Motor neuron (in vitro differentiated cells): ENCODE measurements around the gene KCNT2. TPM values are rescaled to one million over a fixed set of nuclear protein-coding genes. Genes with fewer than 3 reads are reported as not detected.
A peak's percentile ranks its signal among the peaks of the same experiment; 100 is the strongest.

ENCODE experiments used
- ATAC-seq, 8 experiments: fragments of 200-7000 bp; cut with Tn5 transposase; replicated peaks in 6 of 8; 2 replicates each; pipeline ENCODE4 v1.8.0; 2021; ENCODE audit warnings: mild to moderate bottlenecking in 8 of 8, moderate library complexity in 8 of 8
- H3K27ac ChIP-seq, 2 donors: fragments of 250-450 bp; sonication (Bioruptor Pico); 2 replicates each; pipeline ENCODE4 v1.9.0; 2021; ENCODE audit warnings: antibody characterized with exemption in 2 of 2, mild to moderate bottlenecking in 2 of 2, moderate library complexity in 1 of 2
- H3K4me1 ChIP-seq, 2 donors: fragments of 250-450 bp; sonication (Bioruptor Pico); replicated peaks in 1 of 2; 2 replicates each; pipeline ENCODE4 v1.6.1; 2021; ENCODE audit warnings: antibody characterized with exemption in 2 of 2, mild to moderate bottlenecking in 2 of 2, moderate library complexity in 1 of 2
- H3K4me3 ChIP-seq, 5 donors: fragments of 250-450 bp; sonication (Bioruptor Pico); 2 replicates each; pipeline ENCODE4 v1.9.0; 2021; ENCODE audit warnings: antibody characterized with exemption in 5 of 5, mild to moderate bottlenecking in 5 of 5, moderate library complexity in 4 of 5
- WGBS, 10 experiments: fragments of 450-650 bp; shearing (Covaris generic); methylation state at CpG; one replicate each; pipeline ENCODE4 v1.0.0; 2022; 5-methylcytosine and 5-hydroxymethylcytosine counted together
- in situ Hi-C, 9 experiments: fragments of 400-800 bp; cut with MboI; loops; one replicate each; pipeline ENCODE4 v1.15.0; 2021; ENCODE audit warnings: low sequenced_read_pairs in 9 of 9, low pct_unique_long_range_greater_than_20kb in 2 of 9; ENCODE audit not compliant: unreplicated experiment in 9 of 9
- total RNA-seq, 8 experiments: library from RNA; unstranded; fragments of 300-600 nt; gene quantifications; 2 replicates each; pipeline versions ENCODE4 v1.2.3 to v1.2.4, GENCODE V29; 2022

The KCNT2 gene
- total RNA-seq, 8 experiments from 2014 or later, result 0.24 to 33.5 (median 13.2) TPM

DNA sequence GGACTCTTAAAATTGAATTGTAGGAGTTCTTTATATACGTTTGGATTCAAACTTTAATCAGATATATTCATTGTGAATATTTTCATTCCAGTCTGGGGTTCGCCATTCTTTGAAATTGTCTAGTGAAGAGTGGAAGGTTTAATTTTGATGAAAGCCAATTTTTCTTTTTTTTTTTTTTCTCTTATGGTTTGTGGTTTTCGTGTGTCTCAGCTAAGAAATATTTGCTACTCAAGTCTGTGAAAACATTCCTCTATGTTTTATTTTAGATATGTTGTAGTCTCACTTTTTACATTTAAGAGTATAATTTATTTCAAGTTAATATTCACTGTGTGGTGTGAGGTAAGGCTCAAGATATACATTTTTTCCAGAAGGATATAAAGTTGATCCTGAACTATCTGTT is 220.5 kb downstream of the KCNT2 start:
- 54 to 100% (median 95%) methylated on average over 3 of the region's 3 CpGs for WGBS, 10 experiments
- no peak for ATAC-seq
- in situ Hi-C loops, result no loop called here

DNA sequence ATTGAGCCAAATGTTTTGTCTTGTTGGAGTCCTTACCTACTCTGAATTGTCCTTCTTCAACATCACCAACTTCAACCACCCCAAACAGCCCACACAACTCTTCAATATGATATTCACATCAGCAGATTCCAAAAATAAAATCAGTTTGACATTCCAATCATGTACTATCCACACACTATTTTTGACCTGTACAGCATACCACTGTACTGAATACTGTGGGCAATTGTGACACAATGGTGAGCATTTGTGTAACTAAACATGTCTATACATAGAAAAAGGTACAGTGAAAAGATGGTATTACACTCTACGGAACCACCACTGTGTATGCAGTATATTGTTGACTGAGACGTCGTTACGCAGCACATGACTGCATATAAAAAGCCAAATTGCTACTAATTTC is 223.1 kb downstream of the KCNT2 start:
- in situ Hi-C loops, result no loop called here
- Histone ChIP-seq H3K4me1 (no peaks in the 10 kb centered on the region), H3K27ac (no peak overlapping the region), H3K4me3 (no peak overlapping the region)
- WGBS, 10 experiments, result 81 to 100% (median 93%) methylated on average over 3 to 4 of the region's 4 CpGs; no CpG with 5 or more reads in 1 of the 10 experiments
- no peak for ATAC-seq

More for the DNA sequence above, 220.5 kb downstream of the KCNT2 start:
- Histone ChIP-seq H3K27ac (no peak overlapping the region), H3K4me1 (no peaks in the 10 kb centered on the region), H3K4me3 (no peak overlapping the region)

DNA sequence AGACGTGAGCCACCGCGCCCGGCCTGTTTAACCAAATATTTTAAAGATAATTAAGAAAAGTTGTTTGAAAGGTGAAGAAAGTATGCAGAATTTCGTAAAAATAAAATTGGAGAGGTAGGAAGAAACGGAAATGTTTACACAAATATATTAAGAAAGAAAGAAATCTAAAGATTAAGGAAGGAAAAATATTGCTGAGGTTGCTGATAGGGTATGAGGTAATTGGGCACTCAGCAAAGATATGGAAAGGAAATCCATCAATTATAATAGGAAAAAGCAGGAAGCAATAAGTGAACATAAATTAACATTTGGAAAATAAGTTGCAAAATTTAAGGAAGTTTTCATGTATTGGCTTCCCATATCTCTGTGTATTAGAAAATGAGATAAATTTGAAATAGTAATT is 225.9 kb downstream of the KCNT2 start:
- 82 to 100% (median 98%) methylated on average over 2 to 6 of the region's 6 CpGs; no CpG with 5 or more reads in 1 of the 10 experiments for WGBS, 10 experiments
- no peak for ATAC-seq
- H3K27ac ChIP-seq, result no peak overlapping the region
- no peaks in the 10 kb centered on the region for H3K4me1 ChIP-seq
- in situ Hi-C loops, result no loop called here
- no peak overlapping the region for H3K4me3 ChIP-seq

DNA sequence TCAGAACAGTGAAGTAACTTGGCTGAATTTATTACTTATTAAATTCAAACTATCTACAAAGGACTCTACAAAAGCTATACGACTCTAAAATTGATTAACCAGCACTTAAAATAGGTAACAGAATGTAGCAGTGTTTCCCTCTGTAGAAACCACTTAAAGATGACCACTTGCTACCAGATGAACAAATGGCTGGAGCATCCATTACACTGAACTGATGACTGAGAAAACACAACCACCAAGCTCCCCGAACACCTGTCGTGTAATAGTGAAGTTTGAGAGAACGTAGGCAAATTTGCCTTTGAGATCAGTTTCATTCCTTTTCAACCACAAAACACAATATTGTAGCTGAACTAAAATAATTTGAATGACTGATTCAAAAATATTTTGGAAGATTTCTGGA is 226.7 kb downstream of the KCNT2 start:
- in situ Hi-C loops, result no loop called here
- H3K4me3 ChIP-seq, result no peak overlapping the region
- no peak for ATAC-seq
- no peak overlapping the region for H3K27ac ChIP-seq
- no peaks in the 10 kb centered on the region for H3K4me1 ChIP-seq
- WGBS, 10 experiments, result 55 to 100% (median 96%) methylated on average over 1 to 4 of the region's 4 CpGs

DNA sequence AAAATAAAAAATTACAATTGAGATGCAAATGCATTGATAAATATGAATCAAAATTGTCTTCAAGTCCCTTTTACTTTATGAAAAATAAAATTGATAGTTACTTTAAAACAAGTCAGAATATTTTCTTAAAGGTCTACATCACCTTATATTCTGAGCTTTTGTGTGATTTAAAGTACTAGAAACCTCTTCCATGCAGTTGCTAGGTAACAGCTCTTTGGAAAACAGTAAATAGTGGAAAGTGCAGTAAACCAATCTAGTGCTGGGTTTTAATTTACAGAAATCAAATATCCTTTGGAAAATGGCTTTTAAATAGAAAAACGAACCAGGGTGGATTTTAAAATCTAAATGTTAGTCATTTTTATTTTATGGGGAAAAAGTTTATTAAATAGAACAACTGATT is 227.9 kb downstream of the KCNT2 start:
- Histone ChIP-seq H3K27ac (no peak overlapping the region), H3K4me1 (no peaks in the 10 kb centered on the region), H3K4me3 (no peak overlapping the region)
- in situ Hi-C loops, result no loop called here
- 0 to 73% (median 22%) methylated on average over 1 of the region's 1 CpG; no CpG with 5 or more reads in 1 of the 10 experiments for WGBS, 10 experiments
- ATAC-seq, result no peak

DNA sequence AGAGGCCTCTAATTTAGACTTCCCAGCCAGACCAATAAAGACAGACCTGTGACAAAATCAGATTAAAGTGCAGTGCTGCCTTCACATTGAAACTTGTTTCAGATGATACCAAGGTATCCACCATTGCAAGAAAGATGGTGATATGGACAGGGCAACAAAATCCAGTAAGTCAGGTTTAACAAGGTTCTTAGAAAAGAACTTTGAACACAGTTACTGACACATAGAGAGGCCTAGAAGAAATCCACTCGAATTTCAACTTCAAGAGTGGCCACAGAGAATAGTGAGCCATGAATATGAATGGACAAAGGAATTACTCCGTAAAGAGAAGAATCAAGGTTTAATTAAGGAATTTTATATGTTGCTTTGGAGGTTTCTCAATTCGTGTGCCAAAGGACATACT is 230.4 kb downstream of the KCNT2 start:
- WGBS, 10 experiments, result 26 to 97% (median 80%) methylated on average over 1 to 3 of the region's 3 CpGs; no CpG with 5 or more reads in 1 of the 10 experiments
- no peak for ATAC-seq
- H3K4me1 ChIP-seq, result no peaks in the 10 kb centered on the region

DNA sequence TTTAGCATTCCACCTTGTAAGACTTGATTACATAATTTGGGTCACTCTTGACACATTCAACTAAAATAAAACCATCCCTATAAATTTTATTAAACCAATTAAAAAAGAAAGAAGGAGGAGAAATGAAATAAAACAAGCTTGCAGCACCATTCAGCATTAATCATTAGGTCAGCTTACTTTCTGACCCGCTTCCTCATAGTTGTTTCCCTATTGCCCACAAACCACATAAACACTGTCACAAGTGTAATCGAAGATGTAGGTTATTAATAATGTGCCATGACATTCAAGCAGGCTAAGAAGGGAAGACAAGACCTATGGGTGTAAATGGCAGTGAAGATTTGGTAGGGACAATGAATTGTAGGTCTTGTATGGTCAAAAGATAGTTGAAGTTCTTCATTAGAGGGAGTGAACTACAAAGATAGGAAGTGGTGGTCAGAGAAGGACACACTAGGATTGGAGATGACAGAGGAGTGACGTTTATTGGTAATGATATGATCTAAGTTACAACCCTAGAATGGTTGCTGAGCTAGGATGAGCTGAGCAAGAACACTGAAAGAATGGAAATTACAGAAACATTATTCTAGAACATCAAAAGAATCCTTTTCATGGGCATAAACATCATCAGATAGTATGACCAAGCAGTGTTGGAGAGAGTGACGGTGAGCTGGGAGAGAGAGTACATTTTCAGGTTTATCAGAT is 231.5 kb downstream of the KCNT2 start:
- WGBS, 10 experiments, result 50 to 100% (median 94%) methylated on average over 1 to 4 of the region's 4 CpGs
- ATAC-seq, result no peak
- Histone ChIP-seq H3K4me3 (no peak overlapping the region), H3K4me1 (no peaks in the 10 kb centered on the region), H3K27ac (no peak overlapping the region)
- in situ Hi-C loops, result no loop called here

More for the DNA sequence above, 230.4 kb downstream of the KCNT2 start:
- in situ Hi-C loops, result no loop called here
- no peak overlapping the region for H3K27ac ChIP-seq
- H3K4me3 ChIP-seq, result no peak overlapping the region

DNA sequence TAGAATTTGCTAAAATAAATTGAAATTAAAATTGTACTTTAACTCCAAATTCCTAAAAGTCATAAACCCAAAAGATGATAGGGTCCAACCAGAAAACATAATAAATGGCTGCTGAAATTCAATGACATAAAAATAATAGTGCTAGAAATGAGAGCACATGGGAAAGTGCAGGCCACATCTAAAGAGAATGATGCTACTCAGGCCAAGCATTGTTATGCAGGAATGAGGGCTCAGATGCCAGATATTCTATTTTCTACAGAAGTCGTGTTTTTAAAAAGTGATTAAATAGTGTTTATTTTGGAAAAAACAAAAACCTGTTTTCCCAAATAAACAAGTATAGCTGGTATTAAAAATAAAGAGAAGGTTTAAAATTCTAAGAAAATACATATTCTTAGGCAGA is 234.4 kb downstream of the KCNT2 start:
- H3K4me3 ChIP-seq, result no peak overlapping the region
- 0 to 80% (median 24%) methylated on average over 1 of the region's 1 CpG for WGBS, 10 experiments
- in situ Hi-C loops, result no loop called here
- no peak for ATAC-seq
- H3K27ac ChIP-seq, result no peak overlapping the region
- no peaks in the 10 kb centered on the region for H3K4me1 ChIP-seq

DNA sequence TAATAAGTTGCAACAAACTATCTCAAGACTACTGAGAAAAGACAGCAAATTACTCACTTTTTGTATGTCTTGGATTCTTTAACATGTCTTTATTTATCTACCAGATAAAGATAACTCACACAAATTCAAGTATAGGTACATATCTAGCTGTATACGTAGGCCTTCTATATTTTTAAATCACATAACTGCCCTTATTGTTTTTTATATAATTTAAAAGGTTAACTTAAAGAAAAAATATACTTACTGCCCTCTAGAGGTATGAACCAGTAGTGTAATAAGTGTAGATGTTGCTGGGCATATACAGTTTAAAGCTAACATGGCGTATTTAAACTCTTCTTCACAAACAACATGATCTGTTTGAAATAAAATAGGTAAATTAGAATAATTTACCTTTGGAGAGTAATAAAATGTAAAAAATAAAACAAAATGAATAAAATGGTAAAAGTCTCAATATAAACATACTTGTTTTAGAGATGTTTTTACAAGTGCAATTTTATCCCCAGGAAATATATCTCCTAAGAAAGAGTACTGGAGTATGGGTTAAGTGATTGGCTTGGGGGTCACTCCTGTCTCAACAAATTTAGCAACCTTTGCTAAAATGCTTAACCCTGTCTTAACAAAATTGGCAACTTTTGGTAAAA is 235.2 kb downstream of the KCNT2 start:
- peak in 2 of 8 experiments; percentile 26 to 27 for ATAC-seq
- in situ Hi-C loops, result no loop called here
- H3K4me1 ChIP-seq, result no peaks in the 10 kb centered on the region
- no peak overlapping the region for H3K4me3 ChIP-seq
- 14 to 100% (median 80%) methylated on average over 2 of the region's 2 CpGs; no CpG with 5 or more reads in 1 of the 10 experiments for WGBS, 10 experiments
- H3K27ac ChIP-seq, result no peak overlapping the region

DNA sequence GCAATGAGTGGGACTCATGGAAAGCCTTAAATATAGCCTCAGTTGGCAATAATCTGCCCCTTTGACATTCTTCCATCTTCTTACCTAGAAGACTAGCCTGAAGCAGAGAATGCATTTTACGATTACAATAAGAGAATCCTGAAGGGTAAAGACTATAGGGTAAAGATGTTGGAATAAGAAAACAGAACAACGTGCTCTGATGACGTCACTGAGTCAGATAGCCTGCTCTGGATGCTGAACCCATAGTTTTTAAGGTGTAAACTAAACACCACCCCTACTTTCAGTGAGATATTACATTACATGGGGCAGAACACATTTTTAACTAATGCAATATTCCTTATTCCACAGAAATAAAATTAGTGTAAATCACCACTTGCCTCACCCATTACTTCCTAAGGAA is 240.4 kb downstream of the KCNT2 start:
- H3K4me1 ChIP-seq, result no peaks in the 10 kb centered on the region
- no peak for ATAC-seq
- no peak overlapping the region for H3K27ac ChIP-seq
- no peak overlapping the region for H3K4me3 ChIP-seq
- in situ Hi-C loops, result no loop called here
- WGBS, 10 experiments, result 38 to 100% (median 94%) methylated on average over 1 to 3 of the region's 3 CpGs; no CpG with 5 or more reads in 1 of the 10 experiments

DNA sequence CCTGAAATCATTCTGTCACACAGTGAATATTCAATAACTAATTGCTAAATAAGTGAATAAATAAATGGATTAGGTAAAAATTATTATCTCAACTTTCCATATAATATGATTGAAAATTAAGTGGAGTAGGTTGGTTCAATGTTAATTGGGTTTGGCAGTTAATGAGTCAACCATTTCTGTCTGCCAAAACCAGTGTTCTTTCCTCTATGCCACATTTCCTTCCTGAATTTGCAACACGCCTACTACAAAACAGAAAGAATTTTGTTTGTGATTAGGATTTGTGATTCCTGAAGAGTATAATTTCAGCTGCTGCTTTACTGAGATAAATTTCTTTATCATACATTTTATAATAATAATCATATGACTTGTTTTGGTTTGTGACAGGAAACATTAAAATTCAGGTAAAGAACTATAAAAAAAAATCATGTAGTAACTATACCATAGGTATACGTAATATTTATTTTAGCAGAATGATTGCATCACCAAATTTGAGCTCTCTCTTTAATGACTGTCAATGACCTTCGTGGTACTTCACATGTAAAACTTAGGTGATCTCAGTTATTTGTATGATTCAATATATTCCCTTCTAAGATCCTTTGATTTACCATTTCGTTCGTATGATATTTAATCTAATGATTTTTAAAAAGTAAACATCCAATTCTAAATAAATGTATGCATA is 241.3 kb downstream of the KCNT2 start:
- H3K4me1 ChIP-seq, result no peaks in the 10 kb centered on the region
- H3K4me3 ChIP-seq, result no peak overlapping the region
- no peak overlapping the region for H3K27ac ChIP-seq
- in situ Hi-C loops, result no loop called here
- ATAC-seq, result no peak
- 67 to 100% (median 87%) methylated on average over 1 to 5 of the region's 5 CpGs; no CpG with 5 or more reads in 1 of the 10 experiments for WGBS, 10 experiments

DNA sequence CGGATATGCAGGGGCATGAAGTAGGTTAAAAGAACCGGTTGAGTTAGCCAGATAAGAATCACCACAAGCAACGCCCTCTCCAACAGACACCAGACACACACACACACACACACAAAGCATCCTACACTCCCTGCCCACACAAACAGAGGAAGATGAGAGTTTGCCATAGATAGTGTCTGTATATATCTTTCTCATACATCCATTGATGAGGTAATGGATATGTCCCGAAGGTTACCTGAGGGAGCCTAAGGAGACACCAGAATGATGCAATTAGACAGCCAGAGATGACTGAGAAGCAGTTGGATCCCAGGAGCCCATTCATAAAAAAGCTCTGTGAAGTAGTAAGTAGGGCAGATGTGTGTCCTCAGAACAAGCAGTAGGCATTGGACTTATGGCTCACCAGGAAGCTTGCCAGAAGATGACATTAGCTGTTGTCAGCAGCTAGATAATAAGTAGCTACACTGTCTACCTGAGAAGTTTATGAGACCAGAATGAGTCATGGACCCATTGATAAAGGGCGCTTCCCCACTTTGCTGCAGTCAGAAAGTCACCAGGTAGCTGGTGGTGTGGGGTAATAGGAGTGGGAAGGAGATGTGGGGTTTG is 247.0 kb downstream of the KCNT2 start:
- in situ Hi-C loops, result no loop called here
- ATAC-seq, result no peak

DNA sequence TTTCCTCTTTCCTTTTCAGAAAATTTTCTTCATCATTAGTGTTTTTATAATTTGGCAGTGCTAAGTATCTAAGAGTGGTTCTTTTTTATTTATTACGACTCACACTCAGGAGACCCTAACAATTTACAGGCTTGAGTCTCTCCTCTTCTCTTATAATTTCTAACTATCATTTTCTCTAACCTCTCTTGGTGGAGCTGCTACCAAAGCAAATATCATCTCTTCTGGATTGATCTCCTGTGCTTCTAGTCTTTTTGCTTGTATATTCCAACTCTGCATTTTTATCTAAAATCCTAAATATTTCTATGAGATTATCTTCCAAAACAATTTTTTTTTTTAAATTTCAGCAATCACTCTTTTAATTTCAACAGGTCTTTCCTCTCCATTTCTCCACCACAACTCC is 250.3 kb downstream of the KCNT2 start:
- in situ Hi-C loops, result no loop called here
- no peak for ATAC-seq
- 48 to 100% (median 95%) methylated on average over 1 of the region's 1 CpG for WGBS, 10 experiments

More for the DNA sequence above, 247.0 kb downstream of the KCNT2 start:
- Histone ChIP-seq H3K4me3 (no peak overlapping the region), H3K4me1 (no peaks in the 10 kb centered on the region), H3K27ac (no peak overlapping the region)
- WGBS, 10 experiments, result 58 to 100% (median 93%) methylated on average over 1 to 5 of the region's 5 CpGs; no CpG with 5 or more reads in 3 of the 10 experiments

More for the DNA sequence above, 250.3 kb downstream of the KCNT2 start:
- no peak overlapping the region for H3K4me3 ChIP-seq
- no peak overlapping the region for H3K27ac ChIP-seq
- H3K4me1 ChIP-seq, result no peaks in the 10 kb centered on the region
